HG03520 (cell line): ENCODE measurements around the gene RNF14.
"Not testable (repeated sequence)": the region's sequence is repeated elsewhere in the genome, so short reads cannot be mapped to it uniquely, and the experiment has no call there.

Source experiments
- ATAC-seq: cut with Tn5 transposase; IDR thresholded peaks from one replicate; pipeline ENCODE4 v1.9.1; 2021; ENCODE audit warnings: mild to moderate bottlenecking, moderate library complexity; ENCODE audit not compliant: unreplicated experiment

RNF14 gene

DNA sequence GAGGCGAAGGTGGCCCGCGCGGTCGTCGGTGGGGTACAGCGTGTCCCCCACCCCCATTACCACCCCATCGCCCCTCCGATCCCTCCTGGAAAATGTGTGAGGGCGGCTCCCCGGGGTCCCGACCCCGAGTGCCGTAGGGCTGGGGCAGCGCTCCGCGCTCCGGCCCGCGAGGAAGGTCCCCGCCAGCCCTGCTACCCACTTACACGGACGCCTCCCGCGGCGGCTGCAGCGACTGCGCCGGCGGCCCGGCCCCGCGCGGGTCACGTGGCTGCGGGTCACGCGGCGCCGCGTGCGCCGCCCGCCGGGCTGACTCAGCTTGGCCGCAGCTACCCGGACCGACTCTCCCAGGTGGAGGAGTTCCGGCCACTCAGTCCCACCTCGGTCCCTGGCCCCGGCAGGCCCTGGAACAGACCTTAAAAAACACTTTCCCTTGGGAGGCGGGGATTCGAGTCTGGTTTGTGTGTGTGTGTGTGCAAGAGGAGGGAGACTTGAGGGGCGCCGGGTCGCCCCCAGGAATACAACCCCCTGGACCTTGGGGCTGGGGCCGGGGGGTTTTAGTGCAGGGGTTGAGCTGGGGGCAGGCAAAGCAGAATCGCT is 44.0 kb downstream of the RNF14 start, which contains the start of gene GNPDA1:
GNPDA1 (minus strand) TSS at position 236 of the 597 bp plus-strand sequence. CDS start 992 bp downstream, outside the sequence.
- peak; percentile 68 for ATAC-seq

DNA sequence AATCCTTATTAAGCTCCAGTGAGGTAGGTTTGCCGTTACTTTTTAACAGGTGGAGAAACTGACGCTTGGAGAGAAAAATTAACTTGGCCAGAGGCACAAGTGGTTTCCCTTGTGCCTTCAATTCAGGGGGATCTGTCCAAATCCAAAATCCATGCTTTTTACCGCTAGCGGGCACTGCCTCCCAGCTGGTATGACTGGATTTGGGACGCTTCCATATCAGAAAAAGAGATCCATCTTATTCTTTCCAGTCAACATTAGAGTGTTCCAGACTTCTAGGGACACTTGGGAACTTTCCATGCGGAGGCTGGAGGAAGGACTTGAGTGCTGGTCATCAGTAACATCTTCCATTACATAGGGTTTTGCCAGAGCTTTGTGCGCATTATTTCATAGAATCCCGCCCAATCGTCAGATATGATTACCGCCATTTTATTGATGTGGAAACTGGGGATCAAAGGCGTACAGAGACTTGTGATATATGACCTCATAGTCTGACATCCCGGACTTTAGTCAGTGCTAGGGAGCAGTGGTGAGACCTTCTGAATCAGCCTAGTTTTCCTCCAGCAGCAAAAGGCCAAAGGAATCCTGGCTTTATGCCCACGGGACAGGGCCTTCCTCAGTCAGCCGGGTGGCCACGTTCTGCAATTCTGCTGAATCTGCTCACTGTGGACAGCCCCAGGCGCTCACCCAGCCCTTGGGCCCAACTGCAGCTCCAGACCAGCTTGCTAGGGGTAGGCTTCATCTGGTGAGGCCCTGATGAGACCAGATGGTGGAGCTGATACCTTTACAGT is 45.0 kb downstream of the RNF14 start:
- ATAC-seq = no peak

GRCh38 chr5:142014911-142015584 is 46.1 kb downstream of the RNF14 start:
- ATAC-seq = no peak

GRCh38 chr5:142015781-142016533 is 47.1 kb downstream of the RNF14 start:
- ATAC-seq = no peak

- no peak for ATAC-seq
These were observed 47.7 kb downstream of the RNF14 start for GRCh38 chr5:142016556-142016955.

DNA sequence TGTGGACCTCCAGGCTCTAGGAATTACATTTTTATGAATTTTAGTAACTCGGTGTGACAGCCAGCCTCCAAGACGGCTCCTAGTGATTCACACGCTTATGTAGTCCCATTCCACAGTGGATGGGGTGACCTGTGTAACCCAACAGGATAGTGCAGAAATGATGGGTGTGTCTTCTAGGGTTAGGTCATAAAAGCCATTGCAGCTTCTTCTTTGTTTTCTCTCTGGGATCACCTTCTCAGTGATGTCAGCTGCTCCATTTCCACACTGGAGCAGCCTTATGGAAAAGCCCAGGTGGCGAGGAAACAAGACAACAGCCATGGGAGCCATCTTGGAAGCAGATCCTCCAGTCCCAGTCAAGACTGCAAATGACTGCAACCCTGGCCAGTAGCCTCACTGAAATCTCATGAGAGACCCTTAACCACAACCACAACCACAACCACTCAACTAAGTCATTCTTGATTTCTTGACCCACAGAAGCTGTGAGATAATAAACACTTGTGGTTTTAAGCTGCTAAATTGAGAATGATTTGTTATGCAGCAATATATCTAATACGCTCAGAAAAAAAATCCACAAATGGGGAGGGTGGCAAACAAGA is 49.0 kb downstream of the RNF14 start:
- no peak for ATAC-seq

DNA sequence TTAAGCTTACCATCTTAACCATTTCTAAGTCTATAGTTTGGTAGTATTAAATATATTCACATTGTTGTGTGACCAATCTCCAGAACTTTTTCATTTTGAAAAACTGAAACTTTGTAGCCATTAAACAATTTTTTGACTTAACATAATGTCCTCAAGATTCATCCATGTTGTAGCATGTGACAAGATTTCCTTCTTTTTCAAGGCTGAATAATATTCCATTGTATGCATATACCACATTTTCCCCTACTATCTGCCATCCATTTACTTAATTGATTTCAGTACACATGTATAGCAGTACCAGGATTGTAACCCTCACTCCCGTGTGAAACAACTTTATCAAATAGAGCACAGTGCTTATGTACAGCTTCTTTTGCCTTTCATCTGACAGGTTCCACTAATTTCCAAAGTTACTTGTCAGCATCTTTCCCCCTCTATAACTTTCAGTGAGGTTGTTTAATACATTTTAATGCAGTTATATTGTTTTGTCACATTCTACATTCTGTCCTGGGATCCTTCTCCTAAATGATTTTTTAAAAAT is 51.3 kb downstream of the RNF14 start:
- ATAC-seq = no peak

DNA sequence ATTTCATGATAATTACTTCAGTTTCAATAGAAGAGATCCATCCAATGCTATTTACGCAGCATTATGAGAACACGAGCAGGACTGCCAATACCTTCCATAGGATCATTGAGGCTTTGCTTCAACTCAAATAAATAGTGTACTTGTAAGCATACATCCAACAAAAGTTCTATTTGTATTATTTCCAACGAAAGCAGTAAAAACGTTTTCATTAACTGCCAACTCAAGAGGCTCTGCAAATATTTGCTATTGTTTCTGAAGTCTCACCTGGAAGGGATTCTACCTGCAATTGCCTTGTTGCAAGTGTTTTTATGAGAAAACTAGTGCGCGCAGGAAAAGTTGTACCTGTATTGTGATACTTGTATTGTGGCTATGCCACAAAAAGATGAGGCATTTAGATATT is 54.9 kb downstream of the RNF14 start:
- no peak for ATAC-seq

GRCh38 chr5:142024771-142025304 is 55.9 kb downstream of the RNF14 start:
- ATAC-seq = peak; percentile 100

- ATAC-seq = no peak
These were observed 56.7 kb downstream of the RNF14 start for GRCh38 chr5:142025637-142026036.

GRCh38 chr5:142032150-142032549 is 63.2 kb downstream of the RNF14 start:
- no peak for ATAC-seq

DNA sequence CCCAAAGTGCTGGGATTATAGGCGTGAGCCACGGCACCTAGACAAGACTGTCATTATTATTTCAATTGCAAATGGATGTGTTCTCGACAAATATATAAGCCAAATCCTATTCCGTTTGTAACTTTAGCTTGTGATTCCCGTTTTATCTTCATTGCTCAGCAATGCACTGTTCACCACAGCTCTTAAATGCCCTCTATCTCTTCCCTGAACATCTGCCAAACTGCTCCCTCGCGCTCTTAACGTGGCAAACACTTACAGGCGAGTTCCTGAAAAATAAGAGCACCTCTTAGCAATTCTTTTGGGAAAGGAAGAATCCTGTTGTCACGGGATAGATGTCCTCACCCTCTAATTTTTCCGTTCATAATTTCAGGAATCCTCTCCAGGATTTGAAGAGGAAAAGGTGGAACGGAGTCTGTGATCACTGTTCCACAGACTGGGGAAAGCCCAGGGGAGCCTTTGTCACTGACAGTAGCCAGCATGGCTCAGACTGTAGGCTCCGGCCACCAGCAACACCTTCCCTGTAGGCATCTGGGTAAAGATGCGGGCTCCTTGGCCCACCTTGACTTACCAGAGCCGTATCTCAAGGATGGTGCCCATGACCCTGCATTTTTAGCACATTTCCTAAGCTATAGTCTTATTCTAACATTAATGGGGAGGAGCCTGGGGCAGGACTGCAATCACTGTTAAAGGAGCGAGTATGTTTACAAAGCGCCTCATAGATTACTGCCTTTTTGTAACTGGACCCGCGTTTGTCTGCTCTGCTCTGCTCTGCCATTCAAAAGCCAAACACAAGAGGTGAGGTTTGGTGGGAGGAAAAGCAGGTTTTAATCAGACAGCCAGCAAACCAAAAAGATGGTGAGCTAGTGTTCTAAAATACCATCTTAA is 64.1 kb downstream of the RNF14 start:
- no peak for ATAC-seq

GRCh38 chr5:142033632-142034567 is 65.0 kb downstream of the RNF14 start:
- ATAC-seq = not testable (repeated sequence)

GRCh38 chr5:142034994-142035393 is 66.1 kb downstream of the RNF14 start:
- ATAC-seq = no peak

DNA sequence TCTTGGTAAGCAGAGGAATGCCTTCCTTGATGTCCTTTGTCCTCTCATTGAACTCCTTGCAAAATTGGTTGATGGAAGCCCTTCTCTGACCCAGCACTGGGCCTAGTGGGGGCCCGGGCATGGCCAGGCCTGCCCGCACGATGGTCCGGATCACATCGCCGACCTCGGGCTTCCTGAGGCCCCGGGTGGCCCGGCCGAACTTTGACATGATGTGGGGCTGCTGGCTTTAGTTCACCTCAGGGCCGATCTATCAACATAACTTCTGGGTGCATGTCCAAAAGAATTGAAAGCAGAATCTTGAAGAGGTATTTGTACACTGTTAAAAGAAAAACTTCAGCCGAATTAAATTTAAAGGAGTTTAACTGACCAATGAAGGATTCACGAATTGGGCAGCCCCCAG is 68.0 kb downstream of the RNF14 start:
- ATAC-seq = no peak

GRCh38 chr5:142037599-142037998 is 68.7 kb downstream of the RNF14 start:
- ATAC-seq = not testable (repeated sequence)

DNA sequence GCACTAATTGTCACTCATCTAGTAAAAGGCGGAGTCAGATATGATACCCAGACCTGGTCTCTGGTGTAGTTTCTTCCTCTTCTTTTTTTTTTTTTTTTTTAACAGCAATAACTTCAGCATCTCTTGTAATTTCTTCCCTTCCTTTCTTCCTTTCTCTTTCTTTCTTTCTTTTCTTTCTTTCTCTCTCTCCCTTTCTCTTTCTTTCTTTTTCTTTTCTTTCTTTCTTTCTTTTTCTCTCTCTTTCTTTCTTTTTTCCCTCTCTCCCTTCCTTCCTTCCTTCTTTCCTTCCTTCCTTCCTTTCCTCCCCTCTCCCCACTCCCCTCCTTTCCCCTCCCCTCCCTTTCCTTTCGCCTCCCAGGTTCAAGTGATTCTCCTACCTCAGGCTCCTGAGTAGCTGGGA is 69.8 kb downstream of the RNF14 start:
- ATAC-seq = no peak
